Measurements from ENCODE around the gene ADNP2.
"Not testable (repeated sequence)": the region's sequence is repeated elsewhere in the genome, so short reads cannot be mapped to it uniquely, and the experiment has no call there.

The ADNP2 gene

DNA sequence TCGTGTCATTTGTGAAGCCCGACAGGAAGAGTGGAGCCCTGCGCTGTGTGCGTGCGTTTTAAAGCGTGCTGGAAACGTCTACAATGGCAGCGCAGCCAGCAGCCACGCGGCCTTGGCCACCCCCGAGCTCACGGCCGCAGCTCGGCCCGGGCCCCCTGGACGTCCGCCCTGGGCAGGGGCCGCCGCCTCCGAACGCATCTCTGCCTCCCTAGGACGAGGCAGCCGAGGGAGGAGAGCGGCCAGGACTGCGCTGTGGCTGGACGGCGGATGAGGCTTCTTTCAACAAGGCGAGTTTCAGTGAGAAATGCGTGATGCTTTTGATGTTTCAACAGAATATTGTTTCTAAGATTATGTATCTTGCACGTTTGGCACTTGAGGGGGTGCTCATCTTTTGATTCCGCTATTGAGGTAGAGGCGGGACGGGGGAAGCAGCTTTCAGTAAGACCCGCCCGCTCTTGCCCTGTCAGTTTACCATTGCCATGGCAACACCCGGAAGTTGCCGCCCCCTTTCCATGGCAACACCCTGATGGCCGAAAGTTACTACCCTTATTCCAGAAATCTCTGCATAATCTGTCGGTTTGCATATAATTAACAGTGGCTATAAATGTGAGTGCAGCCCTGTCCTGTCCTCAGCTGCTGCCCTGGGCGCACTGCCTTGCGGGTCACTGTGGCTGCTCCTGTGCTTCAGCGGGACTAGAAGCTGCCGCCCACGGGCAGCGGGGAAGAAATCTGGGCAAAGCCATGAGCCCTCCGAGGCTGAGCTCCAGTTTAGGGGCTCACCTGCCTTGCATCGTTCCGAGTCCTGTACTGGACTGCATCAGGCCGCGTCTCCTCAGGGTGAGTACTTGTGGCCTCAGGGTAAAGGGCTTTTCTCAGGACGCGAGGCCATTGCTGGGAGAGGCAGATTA lies 38.6 kb downstream of the ADNP2 start:
- DNase-seq = peak; percentile 74

GRCh38 chr18:80148326-80149199 lies 39.5 kb downstream of the ADNP2 start:
- DNase-seq = no peak

- DNase-seq = no peak
Observed at GRCh38 chr18:80149667-80150066, 40.6 kb downstream of the ADNP2 start.

GRCh38 chr18:80154293-80154692 lies 45.2 kb downstream of the ADNP2 start:
- no peak for DNase-seq

- DNase-seq = peak; percentile 72
Observed at GRCh38 chr18:80157708-80158343, 48.8 kb downstream of the ADNP2 start.

DNA sequence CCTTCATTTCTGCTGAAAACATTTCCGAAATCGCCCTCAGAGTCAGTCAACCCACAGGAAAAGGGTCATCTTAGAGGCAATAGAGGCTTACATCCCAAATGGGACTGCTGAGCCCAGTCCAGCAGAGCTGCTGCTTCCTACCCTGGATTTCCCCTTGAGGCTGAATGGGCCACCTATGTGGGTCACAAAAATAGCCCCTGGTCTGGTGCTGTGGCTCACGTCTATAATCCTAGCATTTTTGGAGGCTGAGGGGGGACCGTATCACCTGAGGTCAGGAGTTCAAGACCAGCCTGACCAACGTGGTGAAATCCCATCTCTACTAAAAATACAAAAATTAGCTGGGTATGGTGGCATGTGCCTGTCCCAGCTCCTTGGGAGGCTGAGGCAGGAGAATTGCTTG lies 49.3 kb downstream of the ADNP2 start:
- DNase-seq = no peak

DNA sequence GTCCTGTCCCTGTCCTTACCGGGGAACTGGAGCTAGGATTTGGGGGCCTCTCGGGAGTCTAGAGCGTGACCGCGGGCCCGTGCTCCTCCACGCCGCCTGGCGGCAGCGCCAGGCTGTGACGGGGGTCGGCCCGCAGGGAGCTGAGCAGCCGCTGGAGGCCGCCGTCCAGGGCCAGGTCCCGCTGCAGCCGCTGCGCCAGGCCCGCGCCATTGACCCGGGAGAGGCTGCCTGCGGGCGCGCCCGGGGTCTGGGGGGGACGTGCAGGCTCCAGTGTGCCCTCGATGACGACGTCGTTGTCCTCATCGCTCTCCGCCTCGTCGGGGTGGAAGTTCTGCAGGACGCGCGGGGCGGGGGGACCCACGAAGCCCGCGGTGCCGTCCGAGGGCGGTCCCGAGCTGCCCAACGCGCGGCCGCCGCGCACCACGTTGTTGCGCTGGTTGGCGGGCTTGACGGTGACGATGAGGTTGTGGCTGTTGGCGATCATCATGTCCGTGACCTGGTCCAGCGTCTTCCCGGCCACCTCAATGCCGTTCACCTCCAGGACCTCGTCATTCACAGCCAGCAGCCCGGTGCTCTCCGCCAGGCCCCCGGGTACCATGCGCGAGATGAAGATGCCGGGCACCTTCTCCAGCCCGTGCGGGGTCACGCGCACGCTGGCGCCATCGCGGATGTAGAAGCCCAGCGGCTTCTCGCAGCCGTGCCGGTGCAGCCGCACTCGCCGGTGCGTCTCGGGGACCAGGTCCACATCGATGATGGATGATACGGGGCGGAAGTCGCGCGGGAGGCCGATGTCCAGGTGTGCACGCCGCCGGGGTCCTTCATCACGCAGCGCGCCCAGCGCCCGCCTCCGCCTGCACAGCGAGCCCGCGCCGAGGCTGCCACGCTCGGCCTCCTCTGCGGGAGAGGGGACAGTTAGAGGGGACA lies 50.9 kb downstream of the ADNP2 start:
- no peak for DNase-seq

GRCh38 chr18:80161781-80162417 lies 52.8 kb downstream of the ADNP2 start:
- no peak for DNase-seq

DNA sequence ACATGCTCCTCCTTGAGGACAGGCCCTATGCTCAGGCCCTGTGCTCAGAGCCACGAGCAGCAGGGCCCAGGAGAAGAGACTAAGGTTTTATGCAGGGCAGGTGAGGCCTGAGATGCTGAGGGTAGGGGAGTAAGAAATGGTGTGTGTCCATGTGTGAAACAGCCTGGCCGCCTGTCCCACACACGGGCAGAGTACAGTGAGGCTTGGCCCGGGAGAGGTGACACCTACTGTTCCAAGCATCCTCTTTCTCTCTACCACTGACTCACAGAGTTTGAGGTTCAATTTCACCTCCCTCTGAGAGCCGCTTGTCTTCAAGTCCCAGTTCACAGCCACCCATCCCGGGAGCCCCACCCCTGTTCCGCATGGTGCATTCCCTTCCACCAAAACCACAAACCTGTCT lies 54.1 kb downstream of the ADNP2 start:
- no peak for DNase-seq

- not testable (repeated sequence) for DNase-seq
Observed at GRCh38 chr18:80164727-80165355, 55.8 kb downstream of the ADNP2 start.

- DNase-seq = no peak
Observed at GRCh38 chr18:80166240-80166639, 57.2 kb downstream of the ADNP2 start.

GRCh38 chr18:80166725-80167124 lies 57.7 kb downstream of the ADNP2 start:
- no peak for DNase-seq

- DNase-seq = no peak
Observed at GRCh38 chr18:80167331-80167730, 58.3 kb downstream of the ADNP2 start.

GRCh38 chr18:80167931-80168330 lies 58.9 kb downstream of the ADNP2 start:
- DNase-seq = no peak

- DNase-seq = no peak
Observed at GRCh38 chr18:80168346-80168745, 59.3 kb downstream of the ADNP2 start.

DNA sequence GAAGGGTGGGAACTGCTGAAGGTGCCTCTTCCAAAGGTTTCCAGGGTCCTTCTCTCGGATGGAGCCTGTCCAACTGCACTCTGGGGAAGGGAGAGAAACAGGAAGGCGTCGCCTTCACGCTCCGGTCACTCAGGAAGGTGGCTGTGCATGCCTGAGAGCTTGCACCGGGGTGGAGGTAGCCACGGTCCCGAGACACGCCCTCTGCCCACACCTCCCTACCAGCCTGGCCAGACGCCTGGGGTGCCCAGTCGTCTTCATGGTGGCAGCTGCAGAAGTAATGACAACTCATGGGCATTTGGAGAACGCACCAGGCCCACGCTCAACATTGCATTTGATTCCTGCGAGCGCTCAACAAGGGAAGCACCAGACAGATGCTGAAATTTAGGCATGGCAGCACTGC lies 59.9 kb downstream of the ADNP2 start:
- no peak for DNase-seq

GRCh38 chr18:80169607-80170006 lies 60.5 kb downstream of the ADNP2 start:
- DNase-seq = no peak

DNA sequence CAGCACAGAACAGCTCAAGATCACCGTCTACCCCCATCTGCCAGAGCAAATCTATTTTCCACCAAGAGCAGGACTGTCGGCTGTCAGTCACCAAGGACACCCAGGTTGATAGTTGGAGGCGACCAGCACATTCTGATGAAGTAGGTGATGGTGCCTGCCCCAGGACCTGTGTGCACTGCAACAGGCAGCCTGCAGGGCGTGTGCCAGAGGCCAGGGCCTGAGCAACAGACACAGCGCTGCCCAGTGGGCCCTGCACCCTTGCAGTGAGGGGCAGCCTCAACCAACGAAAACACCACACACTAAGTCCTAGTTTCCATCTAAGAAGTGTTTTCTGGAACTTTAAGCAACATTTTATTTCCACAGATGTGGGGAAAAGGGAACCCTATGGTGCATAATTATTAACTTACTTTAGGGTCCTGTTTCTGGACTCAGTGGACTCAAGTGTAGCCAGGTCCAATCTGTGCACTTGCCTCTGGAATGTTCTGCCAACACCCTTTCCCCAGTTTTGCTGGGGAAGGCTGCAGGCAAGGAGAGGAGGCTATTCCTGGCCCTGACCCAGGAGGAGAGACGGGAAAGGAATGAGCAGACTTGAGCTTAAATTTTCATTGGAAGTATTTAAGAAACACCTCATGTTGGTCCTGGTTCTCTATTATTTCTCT lies 61.5 kb downstream of the ADNP2 start:
- DNase-seq = no peak

DNA sequence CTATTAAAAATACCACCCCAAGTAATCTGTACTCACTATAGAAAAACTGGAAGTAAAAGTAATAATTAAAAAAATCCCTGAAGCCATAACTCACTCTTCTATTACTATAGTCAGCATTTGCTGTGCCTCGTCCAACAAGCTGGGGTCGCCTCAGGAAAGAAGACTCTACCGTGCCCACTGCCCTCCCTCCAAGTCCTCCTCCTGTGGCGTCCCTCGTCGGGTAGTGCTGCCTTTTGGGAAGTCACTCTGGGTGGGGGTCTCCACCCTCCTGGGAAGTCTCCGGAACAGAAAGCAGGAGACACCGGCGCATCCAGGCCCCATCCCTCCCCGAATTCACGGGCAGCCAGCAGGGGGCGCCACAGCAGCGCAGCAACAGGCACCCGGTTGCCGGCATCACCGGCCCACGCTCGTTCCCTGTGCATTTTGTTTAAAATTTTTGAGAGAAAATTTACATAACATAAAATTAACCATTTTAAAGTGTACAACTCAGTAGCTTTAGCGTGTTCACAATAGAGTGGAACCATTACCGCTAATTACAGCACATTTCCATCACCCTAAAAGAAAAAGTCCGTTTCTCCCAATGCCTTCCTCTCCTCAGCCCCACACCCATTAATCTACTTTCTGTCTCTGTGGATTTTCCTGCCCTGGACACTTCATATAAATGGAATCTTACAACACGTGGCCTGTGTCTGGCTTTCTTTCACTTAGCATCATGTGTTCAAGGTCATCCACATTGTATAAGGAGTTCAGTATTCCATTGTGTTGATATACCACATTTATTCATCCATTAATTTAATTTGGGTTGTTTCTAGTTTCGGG lies 62.2 kb downstream of the ADNP2 start:
- DNase-seq = no peak

DNA sequence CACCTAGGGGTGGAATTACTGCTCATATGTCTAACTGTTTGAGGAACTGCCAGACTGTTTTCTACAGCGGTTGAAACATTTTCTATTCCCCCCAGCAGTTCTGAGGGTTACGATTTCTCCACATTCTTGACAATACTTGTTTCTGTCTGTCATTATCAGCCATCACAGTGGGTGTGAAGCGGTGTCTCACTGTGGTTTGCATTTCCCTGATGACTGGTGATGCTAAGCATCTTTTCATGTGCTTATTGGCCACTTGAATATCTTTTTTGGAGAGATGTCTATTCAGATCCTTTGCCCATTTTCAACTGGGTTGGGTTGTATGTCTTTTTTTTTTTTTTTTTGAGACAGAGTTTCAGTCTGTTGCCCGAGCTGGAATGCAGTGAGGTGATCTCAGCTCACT lies 63.0 kb downstream of the ADNP2 start:
- no peak for DNase-seq

Measured in NCI-H1436 (cell line).